Hepatocyte (in vitro differentiated cells): ENCODE data around the gene PIWIL4. TPM values are rescaled to one million over a fixed set of nuclear protein-coding genes. Genes with fewer than 3 reads are reported as not detected.
"Not testable (repeated sequence)": the region's sequence is repeated elsewhere in the genome, so short reads cannot be mapped to it uniquely, and the experiment has no call there.

ENCODE experiments used
- DNase-seq: peaks from one replicate; pipeline ENCODE4 v3.0.0-alpha.2; 2016; ENCODE audit warnings: low spot score
- H2AFZ ChIP-seq: fragments of 200-600 bp; sonication (generic); 2 replicates; pipeline ENCODE4 v1.6.0; 2016; ENCODE audit warnings: antibody characterized with exemption, mild to moderate bottlenecking
- H3K27ac ChIP-seq: fragments of 200-600 bp; sonication (generic); 2 replicates; pipeline ENCODE4 v1.5.1; 2016; ENCODE audit warnings: mild to moderate bottlenecking
- H3K27me3 ChIP-seq: fragments of 200-600 bp; sonication (generic); 2 replicates; pipeline ENCODE4 v1.6.1; 2016
- H3K36me3 ChIP-seq: fragments of 200-600 bp; sonication (generic); replicated peaks from 2 replicates; pipeline ENCODE4 v1.5.1; 2016; ENCODE audit warnings: low read depth; ENCODE audit not compliant: insufficient read depth
- H3K4me1 ChIP-seq: fragments of 200-600 bp; sonication (generic); 2 replicates; pipeline ENCODE4 v1.5.1; 2016; ENCODE audit warnings: mild to moderate bottlenecking, moderate library complexity; ENCODE audit not compliant: insufficient read depth
- H3K4me2 ChIP-seq: fragments of 200-600 bp; sonication (generic); 2 replicates; pipeline ENCODE4 v1.6.0; 2016
- H3K4me3 ChIP-seq: fragments of 200-600 bp; sonication (generic); 2 replicates; pipeline ENCODE4 v1.5.1; 2016; ENCODE audit warnings: mild to moderate bottlenecking
- H3K79me2 ChIP-seq: fragments of 200-600 bp; sonication (generic); 2 replicates; pipeline ENCODE4 v1.6.0; 2017; ENCODE audit warnings: mild to moderate bottlenecking
- H3K9me2 ChIP-seq: fragments of 200-600 bp; sonication (generic); replicated peaks from 2 replicates; pipeline ENCODE4 v1.6.0; 2017; ENCODE audit warnings: mild to moderate bottlenecking; ENCODE audit not compliant: insufficient read depth
- H3K9me3 ChIP-seq: fragments of 200-600 bp; sonication (generic); 2 replicates; pipeline ENCODE4 v1.5.1; 2016; ENCODE audit warnings: low read depth, mild to moderate bottlenecking
- H4K20me1 ChIP-seq: fragments of 200-600 bp; sonication (generic); 2 replicates; pipeline ENCODE4 v1.6.0; 2016; ENCODE audit warnings: mild to moderate bottlenecking; ENCODE audit not compliant: insufficient read depth, poor library complexity, severe bottlenecking
- CTCF ChIP-seq: fragments of 200-600 bp; sonication (generic); IDR thresholded peaks from 2 replicates; pipeline ENCODE4 v1.5.1; 2016; ENCODE audit warnings: antibody characterized with exemption, mild to moderate bottlenecking; ENCODE audit not compliant: poor library complexity
- EZH2 ChIP-seq: fragments of 200-600 bp; sonication (generic); IDR thresholded peaks from 2 replicates; pipeline ENCODE4 v1.6.1; 2016; ENCODE audit warnings: antibody characterized with exemption, mild to moderate bottlenecking, borderline replicate concordance
- EZH2phosphoT487 ChIP-seq: fragments of 200-600 bp; sonication (generic); IDR thresholded peaks from one replicate; pipeline ENCODE4 v1.6.1; 2018; ENCODE audit warnings: antibody characterized with exemption, mild to moderate bottlenecking, low read depth, moderate library complexity; ENCODE audit not compliant: unreplicated experiment, severe bottlenecking
- WGBS: methylation state at CpG from one replicate; pipeline ENCODE4 v1.1.6; 2016; ENCODE audit warnings: low lambda C conversion rate; ENCODE audit errors: missing lambda C conversion rate; 5-methylcytosine and 5-hydroxymethylcytosine counted together
- polyA plus RNA-seq: library from polyadenylated mRNA; unstranded; fragments of >200 nt; fragmentation: Nextera tagmentation; extraction: Ambion mirVana; gene quantifications from 2 replicates; pipeline ENCODE4 v1.2.1, GENCODE V29; 2016
- total RNA-seq: library from RNA; depleted of rRNA; stranded (reverse); fragments of >200 nt; gene quantifications from 2 replicates; pipeline ENCODE4 v1.2.3, GENCODE V29; 2014

The PIWIL4 gene
- total and polyA plus RNA-seq, 2 experiments from 2014 or later: 2.1 to 2.4 TPM

DNA sequence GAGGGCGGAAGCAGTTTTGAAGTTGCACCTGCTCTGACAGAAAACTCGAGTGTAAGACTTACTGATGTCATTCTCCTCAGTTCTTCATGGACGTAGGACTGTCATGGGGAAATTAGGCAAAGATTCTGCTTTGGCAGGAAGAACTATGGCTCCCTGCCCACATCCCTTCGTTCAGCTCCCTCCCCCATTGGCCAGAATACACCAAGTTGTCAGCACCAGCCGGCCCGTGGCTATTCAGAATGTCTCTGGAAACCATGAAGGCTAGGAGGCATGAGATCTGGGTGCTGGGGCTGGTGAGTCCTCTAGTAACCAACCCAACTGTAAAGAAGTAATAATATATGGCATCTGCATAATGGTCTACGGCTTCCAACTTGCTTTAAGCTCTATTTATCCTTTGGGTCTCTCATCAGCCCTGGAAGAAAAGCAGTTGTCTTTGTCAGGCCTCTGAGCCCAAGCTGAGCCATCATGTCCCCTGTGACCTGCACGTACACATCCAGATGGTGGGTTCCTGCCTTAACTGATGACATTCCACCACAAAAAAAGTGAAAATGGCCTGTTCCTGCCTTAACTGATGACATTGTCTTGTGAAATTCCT, 74.1 kb downstream of the PIWIL4 start:
- TF ChIP-seq CTCF: no peak
- TF ChIP-seq EZH2: no peak
- no peak for TF ChIP-seq EZH2phosphoT487
- H3K4me3 ChIP-seq: no peak overlapping the region
- DNase-seq: no peak
- 83% methylated on average over 8 of the region's 8 CpGs for WGBS
- no peaks in the 10 kb centered on the region for H3K9me2 ChIP-seq
- H4K20me1 ChIP-seq: no peaks in the 10 kb centered on the region
- H3K79me2 ChIP-seq: no peaks in the 10 kb centered on the region
- H3K4me1 ChIP-seq: peaks cover 8% of the 10 kb centered on the region
- no peaks in the 10 kb centered on the region for H3K9me3 ChIP-seq
- no peaks in the 10 kb centered on the region for H3K27me3 ChIP-seq
- H3K36me3 ChIP-seq: no peaks in the 10 kb centered on the region
- H2AFZ ChIP-seq: no peak overlapping the region
- H3K27ac ChIP-seq: no peak overlapping the region
- no peak overlapping the region for H3K4me2 ChIP-seq

DNA sequence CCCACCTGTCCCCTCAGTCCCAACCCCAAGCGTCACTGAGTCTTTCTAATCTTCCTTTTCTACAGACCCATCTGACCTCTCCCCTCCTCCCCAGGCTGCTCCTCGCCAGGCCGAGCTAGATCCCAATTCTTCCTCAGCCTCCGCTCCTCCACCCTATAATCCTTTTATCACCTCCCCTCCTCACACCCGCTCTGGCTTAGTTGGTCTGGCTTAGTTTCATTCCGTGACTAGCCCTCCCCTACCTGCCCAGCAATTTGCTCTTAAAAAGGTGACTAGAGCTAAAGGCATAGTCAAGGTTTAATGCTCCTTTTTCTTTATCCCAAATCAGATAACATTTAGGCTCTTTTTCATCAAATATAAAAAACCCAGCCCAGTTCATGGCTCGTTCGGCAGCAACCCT, 76.0 kb downstream of the PIWIL4 start:
- not testable (repeated sequence) for H3K4me1 ChIP-seq, H3K4me3 ChIP-seq, H3K79me2 ChIP-seq, H4K20me1 ChIP-seq, H3K27ac ChIP-seq, H3K9me3 ChIP-seq, H3K36me3 ChIP-seq, DNase-seq, H2AFZ ChIP-seq, H3K4me2 ChIP-seq, H3K27me3 ChIP-seq, H3K9me2 ChIP-seq
- WGBS: 59% methylated on average over 6 of the region's 8 CpGs

GRCh38 chr11:94647926-94648325, 80.8 kb downstream of the PIWIL4 start:
- Histone ChIP-seq H3K27me3 (no peaks in the 10 kb centered on the region), H3K4me3 (no peak overlapping the region), H3K4me1 (no peaks in the 10 kb centered on the region), H3K9me2 (no peaks in the 10 kb centered on the region), H3K27ac (no peak overlapping the region), H3K79me2 (no peaks in the 10 kb centered on the region), H2AFZ (no peak overlapping the region), H3K4me2 (no peak overlapping the region), H3K9me3 (no peaks in the 10 kb centered on the region), H3K36me3 (no peaks in the 10 kb centered on the region), H4K20me1 (no peaks in the 10 kb centered on the region)
- 33% methylated on average over 3 of the region's 3 CpGs for WGBS
- no peak for DNase-seq
- no peak for TF ChIP-seq EZH2
- TF ChIP-seq CTCF: no peak
- TF ChIP-seq EZH2phosphoT487: no peak

DNA sequence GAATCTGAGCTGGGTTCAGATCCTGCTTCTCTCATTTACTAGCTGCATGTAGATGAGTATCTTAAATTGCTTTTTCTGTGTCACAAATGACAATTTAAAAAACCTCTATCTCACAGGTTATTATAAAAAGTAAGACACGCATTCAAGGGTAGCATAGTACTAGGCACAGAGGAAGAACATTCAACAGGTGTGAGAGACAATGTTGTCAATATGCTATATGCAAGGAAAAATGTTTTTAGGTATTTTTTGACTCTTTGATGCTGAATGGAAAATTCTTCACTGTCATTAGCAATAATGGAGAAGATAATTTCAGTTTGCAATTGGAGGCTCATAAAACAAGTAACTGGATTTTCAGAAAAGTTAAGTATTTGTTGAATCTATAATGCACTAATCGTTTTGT, 81.6 kb downstream of the PIWIL4 start:
- Histone ChIP-seq H4K20me1 (no peaks in the 10 kb centered on the region), H3K4me2 (no peak overlapping the region), H3K9me3 (no peaks in the 10 kb centered on the region), H2AFZ (no peak overlapping the region), H3K4me1 (no peaks in the 10 kb centered on the region), H3K79me2 (no peaks in the 10 kb centered on the region), H3K27me3 (no peaks in the 10 kb centered on the region), H3K36me3 (no peaks in the 10 kb centered on the region), H3K9me2 (no peaks in the 10 kb centered on the region), H3K27ac (no peak overlapping the region), H3K4me3 (no peak overlapping the region)
- WGBS: 79% methylated on average over 2 of the region's 2 CpGs
- no peak for DNase-seq
- TF ChIP-seq EZH2phosphoT487 (no peak), EZH2 (no peak), CTCF (no peak)
